Ramos (cell line): Measurements from ENCODE around the gene EXT2.

ENCODE experiments used
- in situ Hi-C: fragments of 300-500 bp; cut with MboI; formaldehyde crosslinking; loops from one replicate; pipeline ENCODE4 v1.14.3; 2022; ENCODE audit warnings: low sequenced_read_pairs; ENCODE audit not compliant: unreplicated experiment

EXT2 gene

GRCh38 chr11:44192462-44193100 lies 97.1 kb downstream of the EXT2 start:
- in situ Hi-C loops, result no loop called here

- in situ Hi-C loops, result no loop called here
Measured at GRCh38 chr11:44193856-44194255, 98.4 kb downstream of the EXT2 start.

- in situ Hi-C loops, result no loop called here
Measured at GRCh38 chr11:44198146-44198724, 102.8 kb downstream of the EXT2 start.

- in situ Hi-C loops, result no loop called here
Measured at GRCh38 chr11:44199298-44199697, 103.8 kb downstream of the EXT2 start.

DNA sequence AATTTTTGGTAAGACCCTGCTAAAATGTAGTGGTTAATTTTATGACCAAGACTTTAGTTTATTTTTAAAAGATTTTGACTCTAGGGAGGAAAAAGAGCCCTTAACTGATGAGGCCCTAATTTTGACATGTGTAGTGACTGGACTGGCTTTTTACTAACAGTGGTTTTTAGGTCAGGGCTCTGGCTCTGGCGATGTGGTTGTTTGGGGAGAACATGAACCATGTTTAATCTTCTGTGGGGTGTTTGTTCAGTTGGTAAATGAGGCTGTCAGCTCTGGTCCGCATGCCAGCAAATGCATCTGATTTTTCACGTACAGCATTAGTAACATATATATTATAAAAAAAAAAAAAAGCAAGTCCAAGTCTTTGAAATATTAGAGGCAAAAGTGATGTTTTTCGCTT lies 104.3 kb downstream of the EXT2 start:
- in situ Hi-C loops, result no loop called here

DNA sequence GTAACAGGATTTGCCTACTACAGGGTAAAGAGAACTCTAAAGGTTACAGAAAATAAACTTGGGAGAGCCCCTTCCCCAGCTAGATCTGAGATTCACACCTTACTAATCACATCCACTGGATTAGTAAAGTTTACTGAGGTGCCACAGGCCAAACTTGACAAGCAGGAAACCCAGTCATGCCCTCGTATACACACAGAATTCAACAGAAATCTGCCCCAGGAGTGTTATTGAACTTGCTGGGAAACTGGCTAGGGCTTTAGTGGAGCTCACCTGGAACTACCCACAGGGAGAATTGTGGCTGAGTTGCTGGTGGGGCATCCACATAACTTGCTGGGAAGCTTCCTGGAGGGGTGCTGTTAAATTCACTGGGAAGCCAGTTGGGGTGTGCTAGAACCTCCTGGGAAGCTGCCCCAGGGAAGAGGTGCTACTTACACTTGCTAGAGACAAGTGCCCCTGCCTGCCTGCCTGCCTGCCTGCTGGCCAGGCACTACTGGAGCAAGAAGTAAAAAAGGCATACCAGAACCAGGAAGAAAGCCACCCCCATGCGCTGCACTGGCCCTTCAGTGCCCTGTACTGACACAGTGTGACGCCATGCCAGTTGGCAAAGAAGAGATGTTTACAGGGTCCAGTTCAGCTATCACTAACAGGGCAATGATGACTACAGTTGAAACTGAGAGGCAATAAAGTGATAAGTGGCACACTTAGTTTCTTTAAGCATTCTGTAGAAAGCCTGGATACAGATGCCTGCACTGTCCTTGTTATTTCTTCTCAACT lies 108.0 kb downstream of the EXT2 start:
- in situ Hi-C loops, result no loop called here

GRCh38 chr11:44205352-44205751 lies 109.9 kb downstream of the EXT2 start:
- in situ Hi-C loops, result no loop called here

DNA sequence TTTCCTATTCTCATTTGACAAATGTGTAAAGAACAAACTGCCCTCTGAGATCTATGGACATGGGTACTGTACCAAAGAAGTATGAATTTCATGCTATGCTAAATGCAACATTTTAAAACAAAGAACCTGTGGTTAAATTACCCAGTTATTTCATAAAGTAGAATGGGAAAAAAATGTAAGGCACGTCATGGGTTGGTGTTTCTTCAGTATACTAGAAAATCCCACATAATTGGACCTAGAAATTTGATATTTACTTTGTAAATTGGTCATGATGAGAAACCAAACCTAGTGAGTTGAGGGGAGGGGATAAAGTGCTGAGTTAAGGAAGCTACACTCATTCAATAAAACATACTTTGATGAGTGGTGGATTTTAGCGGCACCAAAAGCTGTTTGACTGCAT lies 110.4 kb downstream of the EXT2 start:
- in situ Hi-C loops, result no loop called here

DNA sequence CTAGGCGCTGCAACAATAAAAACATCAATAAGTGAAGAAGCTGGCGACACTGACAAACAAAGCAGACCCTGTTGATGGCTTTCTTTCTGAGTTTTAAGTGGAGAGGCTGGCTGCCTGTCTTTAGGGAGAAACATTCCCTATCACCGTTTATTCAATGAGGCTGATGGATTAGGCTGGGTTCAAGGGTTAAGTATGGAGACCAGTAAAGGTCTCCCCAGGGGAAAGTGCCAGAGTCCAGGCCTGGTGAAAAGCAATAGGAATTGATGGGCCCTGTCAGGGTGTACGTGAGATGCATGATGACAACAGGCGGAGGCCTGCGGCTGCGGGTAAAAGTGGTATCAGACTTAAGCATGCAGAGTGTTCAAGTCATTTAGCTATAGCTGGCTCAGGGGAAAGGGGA lies 111.8 kb downstream of the EXT2 start:
- in situ Hi-C loops, result no loop called here

DNA sequence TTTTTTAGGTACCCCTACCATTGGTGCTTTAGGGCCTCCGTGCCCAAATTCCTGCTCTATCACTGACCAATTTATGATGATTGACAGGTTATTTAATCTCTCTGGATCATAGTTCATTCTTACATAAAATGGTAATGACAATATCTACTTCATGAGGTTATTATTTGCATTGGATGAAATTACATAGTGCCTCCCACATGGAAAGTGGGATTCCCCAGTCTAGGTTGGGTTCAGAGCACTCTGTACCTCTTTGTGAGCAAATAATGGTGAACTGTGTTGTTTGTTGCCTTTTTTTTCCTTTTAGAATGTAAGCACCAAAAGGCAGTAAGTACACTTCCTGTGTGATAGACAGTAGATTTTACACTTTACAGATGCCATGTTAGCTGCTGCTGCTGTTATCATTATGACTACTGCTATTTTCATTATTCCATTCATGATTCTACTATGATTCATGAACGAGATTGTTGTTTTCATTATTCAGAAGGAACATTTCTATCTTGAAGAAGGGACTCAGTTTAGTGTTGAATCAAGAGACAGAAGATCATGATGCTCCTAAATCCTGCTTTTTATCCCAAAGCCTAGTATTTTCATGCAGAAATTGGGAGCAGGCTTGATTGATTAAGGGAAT lies 113.6 kb downstream of the EXT2 start:
- in situ Hi-C loops, result no loop called here

GRCh38 chr11:44212128-44212527 lies 116.7 kb downstream of the EXT2 start:
- in situ Hi-C loops, result no loop called here

- in situ Hi-C loops, result no loop called here
Measured at GRCh38 chr11:44213148-44213547, 117.7 kb downstream of the EXT2 start.

DNA sequence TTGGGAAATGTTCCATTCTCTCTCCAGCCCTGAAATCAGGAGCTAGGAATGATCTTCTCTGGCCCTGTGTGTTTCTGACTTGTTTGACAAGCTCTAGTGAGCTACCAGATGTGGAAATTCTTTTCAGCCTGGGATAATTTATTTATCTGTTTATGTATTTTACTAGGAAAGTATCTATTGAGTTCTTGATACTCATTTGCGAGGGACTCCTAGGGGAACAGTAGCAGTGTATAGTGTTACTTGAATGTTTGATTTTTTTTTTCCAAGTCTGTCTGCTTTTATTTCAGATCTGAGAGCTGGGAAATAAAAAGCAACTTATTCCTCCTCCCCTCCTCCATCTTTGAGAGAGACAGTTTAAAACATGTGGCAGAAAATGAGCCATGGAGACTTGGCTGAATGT lies 122.0 kb downstream of the EXT2 start:
- in situ Hi-C loops, result no loop called here

DNA sequence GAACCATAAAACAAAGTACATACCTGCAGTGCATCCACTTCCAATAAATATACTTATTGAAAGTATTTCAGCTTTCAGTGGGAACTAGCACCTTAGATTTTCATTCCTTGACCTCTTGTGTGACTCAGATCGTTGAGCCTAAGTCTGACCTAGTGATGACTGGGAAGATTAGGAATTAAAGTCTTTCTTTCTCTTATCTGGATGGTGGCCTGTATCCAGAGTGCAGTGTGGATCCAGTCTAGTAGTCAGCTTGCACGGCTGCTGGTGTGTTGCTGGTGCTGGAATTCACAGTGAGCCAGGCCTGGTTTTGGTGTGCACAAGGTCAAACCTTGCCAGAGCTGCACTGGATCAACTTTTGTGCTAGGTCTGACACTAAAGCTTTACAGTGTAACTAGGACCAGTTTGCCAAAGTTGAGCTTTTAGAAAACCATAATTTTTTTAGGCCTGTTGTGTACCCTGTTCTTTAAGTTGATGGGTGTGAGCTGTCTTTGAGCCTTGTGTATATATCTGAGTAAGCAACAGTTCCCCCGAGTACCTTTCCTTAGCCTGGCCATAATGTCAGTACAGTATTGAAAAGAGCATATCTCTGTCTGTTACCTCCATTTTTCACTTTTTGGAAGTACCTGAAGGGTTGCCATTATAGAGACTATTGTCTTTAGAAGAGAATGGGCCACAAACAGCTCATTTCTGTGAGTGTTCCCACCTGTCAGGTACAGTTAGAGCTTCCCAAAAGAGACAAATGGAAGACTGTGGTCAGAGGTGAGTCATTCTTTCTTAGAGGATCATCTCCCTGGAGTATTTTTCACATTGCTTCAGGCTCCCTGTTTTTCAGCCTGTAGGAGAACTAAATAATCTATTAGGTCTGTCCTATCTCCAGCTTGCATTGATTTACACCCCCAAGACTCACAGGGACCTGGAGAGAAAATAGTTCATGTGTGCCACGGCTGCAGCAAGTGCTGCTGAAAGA lies 124.6 kb downstream of the EXT2 start:
- in situ Hi-C loops, result no loop called here

DNA sequence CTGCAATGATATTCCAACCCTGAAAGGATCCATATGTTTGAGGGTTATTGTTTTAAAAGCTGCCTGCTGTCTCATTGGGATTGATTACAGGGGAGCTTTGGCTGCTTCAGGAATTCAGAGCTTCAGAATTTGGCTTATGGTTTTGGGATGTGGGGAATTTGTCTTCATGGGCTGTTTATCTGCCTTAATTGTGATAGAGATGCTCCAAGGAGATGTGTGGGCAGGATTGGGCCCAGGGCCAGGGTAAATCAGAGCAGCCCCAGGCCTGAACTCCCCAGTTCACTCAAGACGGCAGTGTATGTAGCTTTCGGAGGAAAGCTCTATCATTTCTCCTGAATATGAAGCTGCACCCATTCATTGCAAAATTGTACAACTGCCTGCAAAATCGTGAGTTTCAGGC lies 126.0 kb downstream of the EXT2 start:
- in situ Hi-C loops, result no loop called here

DNA sequence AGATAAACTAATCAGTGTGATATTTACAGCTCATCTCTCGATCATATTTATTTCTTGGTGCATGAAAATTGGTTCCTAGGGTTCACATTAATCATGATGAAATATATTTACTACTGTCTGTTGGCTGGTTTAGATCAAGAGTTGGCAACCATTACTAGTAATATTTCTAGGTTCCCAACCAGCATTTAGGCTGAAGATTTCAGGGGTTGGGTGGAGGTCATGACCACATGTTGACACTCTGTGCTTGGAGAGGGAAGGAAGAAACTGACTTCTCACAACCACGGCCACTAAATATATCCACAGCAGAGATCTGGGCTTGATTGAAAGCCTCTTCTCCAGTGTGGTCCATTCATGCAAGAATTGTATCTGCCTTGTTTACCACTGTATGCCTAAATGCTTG lies 126.5 kb downstream of the EXT2 start:
- in situ Hi-C loops, result no loop called here

- in situ Hi-C loops, result no loop called here
Measured at GRCh38 chr11:44223238-44223637, 127.8 kb downstream of the EXT2 start.

GRCh38 chr11:44224867-44225501 lies 129.5 kb downstream of the EXT2 start:
- in situ Hi-C loops, result no loop called here

GRCh38 chr11:44226490-44226889 lies 131.0 kb downstream of the EXT2 start:
- in situ Hi-C loops, result no loop called here

DNA sequence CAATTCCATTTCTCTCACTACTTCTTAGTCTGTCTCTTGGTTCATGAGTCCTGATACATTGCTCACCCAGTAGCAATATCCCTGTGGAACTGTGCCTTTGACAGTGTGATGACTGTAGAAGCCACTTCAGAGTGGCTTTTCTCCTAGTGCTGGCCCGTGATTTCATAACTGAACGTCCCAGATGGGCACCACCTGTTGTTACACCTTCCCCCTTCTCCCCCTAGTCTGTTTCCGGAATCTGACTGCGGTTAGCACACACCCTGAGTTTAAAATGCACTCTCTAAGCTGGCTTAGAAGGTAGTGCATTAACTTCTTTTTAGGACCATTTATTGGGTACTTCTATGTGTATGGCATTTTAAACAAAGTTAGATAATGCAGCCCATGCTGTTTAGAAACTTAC lies 131.5 kb downstream of the EXT2 start:
- in situ Hi-C loops, result no loop called here
